Measurements from ENCODE around the gene MBOAT2. TPM values are rescaled to one million over a fixed set of nuclear protein-coding genes. Genes with fewer than 3 reads are reported as not detected.

Gene MBOAT2
- total and polyA plus RNA-seq, 12 donors: 0.24 to 9.6 (median 2.3) TPM

DNA sequence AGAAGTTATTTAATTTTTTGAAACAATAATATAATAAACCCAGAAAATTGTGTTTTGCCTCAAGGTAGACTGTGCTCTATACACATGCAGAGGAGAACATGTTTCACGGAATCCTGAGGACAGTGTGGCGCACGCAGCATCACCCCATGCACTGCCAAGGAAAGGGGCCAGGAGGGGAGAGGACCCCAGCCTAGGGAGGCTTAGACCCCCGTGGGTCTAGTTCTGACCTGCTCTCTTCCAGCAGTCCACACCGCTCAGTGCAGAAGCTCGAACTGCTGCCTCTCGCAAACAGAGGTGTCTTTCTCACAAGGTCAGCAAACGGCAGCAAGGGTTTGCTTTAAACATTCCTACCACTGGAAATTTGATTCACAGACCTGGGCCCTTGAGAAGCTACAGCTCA lies 114.5 kb downstream of the MBOAT2 start:
- H3K4me1 ChIP-seq (replicated peaks in 1 of 2): no peaks in the 10 kb centered on the region
- no peak overlapping the region for H3K27ac ChIP-seq
- DNase-seq: no peak
- TF ChIP-seq POLR2A (IDR thresholded peaks at IDR 0.05) (no peak), CTCF (IDR thresholded peaks at IDR 0.05) (no peak)
- H3K4me3 ChIP-seq: no peak overlapping the region
- 88 to 90% (median 88%) methylated on average over 8 of the region's 8 CpGs for WGBS, 4 donors
- no peaks in the 10 kb centered on the region for H3K9me3 ChIP-seq (replicated peaks in 1 of 3)
- H3K36me3 ChIP-seq (replicated peaks in 1 of 2): no peaks in the 10 kb centered on the region
- no peaks in the 10 kb centered on the region for H3K27me3 ChIP-seq
- intact Hi-C loops (cut with DNase I): no loop called here

GRCh38 chr2:8886876-8887275 lies 116.6 kb downstream of the MBOAT2 start:
- DNase-seq: no peak
- Histone ChIP-seq H3K27me3 (no peaks in the 10 kb centered on the region), H3K4me3 (no peak overlapping the region), H3K9me3 (replicated peaks in 1 of 3) (no peaks in the 10 kb centered on the region), H3K4me1 (replicated peaks in 1 of 2) (no peaks in the 10 kb centered on the region), H3K36me3 (replicated peaks in 1 of 2) (no peaks in the 10 kb centered on the region), H3K27ac (no peak overlapping the region)
- WGBS, 4 donors: 65 to 78% (median 76%) methylated on average over 2 of the region's 2 CpGs
- no peak for TF ChIP-seq POLR2A (IDR thresholded peaks at IDR 0.05)
- TF ChIP-seq CTCF (IDR thresholded peaks at IDR 0.05): no peak
- intact Hi-C loops (cut with DNase I): no loop called here

- Histone ChIP-seq H3K9me3 (replicated peaks in 1 of 3) (no peaks in the 10 kb centered on the region), H3K27me3 (no peaks in the 10 kb centered on the region), H3K4me3 (no peak overlapping the region), H3K36me3 (replicated peaks in 1 of 2) (no peaks in the 10 kb centered on the region), H3K4me1 (replicated peaks in 1 of 2) (no peaks in the 10 kb centered on the region), H3K27ac (no peak overlapping the region)
- TF ChIP-seq POLR2A (IDR thresholded peaks at IDR 0.05) (no peak), CTCF (IDR thresholded peaks at IDR 0.05) (no peak)
- DNase-seq: no peak
- intact Hi-C loops (cut with DNase I): no loop called here
- 55 to 83% (median 77%) methylated on average over 1 of the region's 1 CpG for WGBS, 4 donors
Measured at GRCh38 chr2:8886202-8886518, 117.3 kb downstream of the MBOAT2 start.

DNA sequence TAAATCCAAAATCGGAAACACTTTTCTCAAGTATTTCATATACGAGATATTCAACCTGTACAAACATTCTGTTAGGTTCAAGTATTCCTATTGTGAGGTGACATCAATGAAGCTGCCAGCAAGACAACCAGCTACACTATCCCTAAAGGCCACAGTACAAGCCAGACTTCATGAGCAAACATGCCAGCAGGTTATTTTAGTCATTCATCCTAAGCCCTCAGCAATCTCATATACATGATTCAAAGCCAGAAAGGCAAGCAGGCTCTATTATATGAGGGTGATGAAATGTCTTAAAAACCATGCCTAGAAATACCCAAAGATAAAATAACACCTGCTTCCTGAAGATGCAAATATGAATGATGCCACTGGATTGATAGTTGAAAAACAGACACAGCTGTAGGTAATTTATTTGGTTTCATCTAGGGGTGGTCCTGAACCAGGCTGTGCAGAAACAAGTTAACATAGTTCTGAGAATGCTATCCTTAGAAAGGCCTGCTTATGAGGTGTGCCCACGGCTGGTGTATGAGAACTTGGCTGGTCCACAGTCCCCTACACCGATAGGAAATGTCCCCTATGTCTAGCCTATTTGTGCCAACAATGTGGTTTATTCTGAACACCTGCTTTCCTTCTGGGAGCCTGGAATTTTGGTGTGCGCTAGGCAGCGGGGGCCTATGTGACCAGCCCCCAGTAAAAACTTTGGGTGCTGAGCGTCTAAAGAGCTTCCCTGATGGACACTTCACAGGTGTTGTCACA lies 117.9 kb downstream of the MBOAT2 start:
- TF ChIP-seq POLR2A (IDR thresholded peaks at IDR 0.05): no peak
- no peak for TF ChIP-seq CTCF (IDR thresholded peaks at IDR 0.05)
- WGBS, 4 donors: 87 to 95% (median 95%) methylated on average over 5 to 7 of the region's 7 CpGs
- no peaks in the 10 kb centered on the region for H3K27me3 ChIP-seq
- no peak overlapping the region for H3K4me3 ChIP-seq
- H3K4me1 ChIP-seq (replicated peaks in 1 of 2): no peaks in the 10 kb centered on the region
- no peak for DNase-seq
- intact Hi-C loops (cut with DNase I): no loop called here
- no peaks in the 10 kb centered on the region for H3K9me3 ChIP-seq (replicated peaks in 1 of 3)
- no peak overlapping the region for H3K27ac ChIP-seq
- no peaks in the 10 kb centered on the region for H3K36me3 ChIP-seq (replicated peaks in 1 of 2)

Data from adrenal gland (tissue), 12 donors.